Ascending aorta (tissue), 2 donors: ENCODE results near the gene RAPSN. TPM values are rescaled to one million over a fixed set of nuclear protein-coding genes. Genes with fewer than 3 reads are reported as not detected.

Experiments
- DNase-seq, 2 donors: peaks; one replicate each; pipeline ENCODE4 v3.0.0-alpha.2; 2019; ENCODE audit warnings: low spot score in 2 of 2
- H3K27ac ChIP-seq, 2 donors: fragments of 200-600 bp; sonication (generic); one replicate each; pipeline ENCODE4 v1.5.1; 2016 to 2017; ENCODE audit warnings: mild to moderate bottlenecking in 1 of 2
- H3K27me3 ChIP-seq: fragments of 200-600 bp; sonication (generic); one replicate; pipeline ENCODE4 v1.5.1; 2017
- H3K36me3 ChIP-seq, 2 donors: fragments of 200-600 bp; sonication (generic); one replicate each; pipeline ENCODE4 v1.5.1; 2016
- H3K4me1 ChIP-seq, 2 donors: fragments of 200-600 bp; sonication (generic); one replicate each; pipeline ENCODE4 v1.5.1; 2016 to 2017; ENCODE audit warnings: mild to moderate bottlenecking in 1 of 2
- H3K4me3 ChIP-seq, 2 donors: fragments of 200-600 bp; sonication (generic); one replicate each; pipeline ENCODE4 v1.5.1; 2016 to 2017; ENCODE audit warnings: mild to moderate bottlenecking in 1 of 2
- H3K9me3 ChIP-seq, 2 donors: fragments of 200-600 bp; sonication (generic); one replicate each; pipeline ENCODE4 v1.5.1; 2016
- CTCF ChIP-seq, 3 experiments: fragments of 200-600 bp in 2 of 3; fragments of 450-650 bp in 1 of 3; sonication (generic) in 2 of 3; IDR thresholded peaks; one replicate each; pipeline ENCODE4 v1.5.1; 2016 to 2019; ENCODE audit warnings: antibody characterized with exemption in 3 of 3, mild to moderate bottlenecking in 1 of 3, moderate library complexity in 1 of 3
- intact Hi-C: fragments of 100-400 bp; cut with DNase I; formaldehyde crosslinking; loops from one replicate; pipeline ENCODE4 v1.15.1; 2023
- total RNA-seq: library from RNA; depleted of rRNA; stranded (reverse); fragments of >200 nt; gene quantifications from one replicate; pipeline ENCODE4 v1.1.0, GENCODE V29; 2016

The RAPSN gene
- total RNA-seq, 1 donor from 2014 or later: not detected

- Histone ChIP-seq H3K27me3 (no peaks in the 10 kb centered on the region), H3K27ac (no peak overlapping the region), H3K4me1 (peaks cover 0 to 7% of the 10 kb centered on the region in 2 donors), H3K9me3 (no peaks in the 10 kb centered on the region), H3K36me3 (peaks cover 45 to 55% of the 10 kb centered on the region in 2 donors), H3K4me3 (no peak overlapping the region)
- TF ChIP-seq CTCF (IDR thresholded peaks at IDR 0.05): no peak
- intact Hi-C loops: no loop called here
- no peak for DNase-seq
Observed at GRCh38 chr11:47470671-47471070, 21.7 kb upstream of the RAPSN start.

- TF ChIP-seq CTCF (IDR thresholded peaks at IDR 0.05): no peak
- intact Hi-C loops: loop anchor here (5.0 kb wide), 2 partner anchors 83 to 98 kb away; partner anchors contain the start of genes CELF1 and PTPMT1
- peak overlapping the region in 1 of 2 donors; percentile 3 for H3K27ac ChIP-seq
- peaks cover 34 to 44% of the 10 kb centered on the region in 2 donors for H3K36me3 ChIP-seq
- no peaks in the 10 kb centered on the region for H3K9me3 ChIP-seq
- no peak for DNase-seq
- peaks cover 0 to 7% of the 10 kb centered on the region in 2 donors for H3K4me1 ChIP-seq
- H3K27me3 ChIP-seq: no peaks in the 10 kb centered on the region
- no peak overlapping the region for H3K4me3 ChIP-seq
Observed at GRCh38 chr11:47469361-47470179, 20.6 kb upstream of the RAPSN start.

- H3K27me3 ChIP-seq: no peaks in the 10 kb centered on the region
- TF ChIP-seq CTCF (IDR thresholded peaks at IDR 0.05): no peak
- peak overlapping the region in 1 of 2 donors; percentile 3 for H3K27ac ChIP-seq
- intact Hi-C loops: loop anchor here (5.0 kb wide), 2 partner anchors 84 to 99 kb away; partner anchors contain the start of genes CELF1 and PTPMT1
- DNase-seq: no peak
- H3K4me1 ChIP-seq: peaks cover 0 to 7% of the 10 kb centered on the region in 2 donors
- no peaks in the 10 kb centered on the region for H3K9me3 ChIP-seq
- H3K4me3 ChIP-seq: no peak overlapping the region
- H3K36me3 ChIP-seq: peaks cover 27 to 43% of the 10 kb centered on the region in 2 donors
Observed at GRCh38 chr11:47468598-47469214, 19.8 kb upstream of the RAPSN start.

GRCh38 chr11:47467357-47467756 lies 18.4 kb upstream of the RAPSN start:
- intact Hi-C loops: loop anchor here (5.0 kb wide), 2 partner anchors 85 to 100 kb away; partner anchors contain the start of genes CELF1 and PTPMT1
- no peaks in the 10 kb centered on the region for H3K27me3 ChIP-seq
- peak overlapping the region; percentile 61 for H3K27ac ChIP-seq
- H3K36me3 ChIP-seq: peaks cover 19 to 37% of the 10 kb centered on the region in 2 donors
- H3K9me3 ChIP-seq: no peaks in the 10 kb centered on the region
- no peak for DNase-seq
- H3K4me1 ChIP-seq: peaks cover 0 to 7% of the 10 kb centered on the region in 2 donors
- TF ChIP-seq CTCF (IDR thresholded peaks at IDR 0.05): no peak
- H3K4me3 ChIP-seq: no peak overlapping the region

- TF ChIP-seq CTCF (IDR thresholded peaks at IDR 0.05): no peak
- intact Hi-C loops: loop anchor here (5.0 kb wide), 2 partner anchors 86 to 101 kb away; partner anchors contain the start of genes CELF1 and PTPMT1
- Histone ChIP-seq H3K9me3 (no peaks in the 10 kb centered on the region), H3K4me1 (peaks cover 0 to 7% of the 10 kb centered on the region in 2 donors), H3K4me3 (no peak overlapping the region), H3K36me3 (peaks cover 18 to 31% of the 10 kb centered on the region in 2 donors), H3K27ac (peak overlapping the region; percentile 61), H3K27me3 (no peaks in the 10 kb centered on the region)
- DNase-seq: no peak
Observed at GRCh38 chr11:47466701-47467250, 17.8 kb upstream of the RAPSN start.
